Gastroesophageal sphincter (tissue), 4 donors: Measurements from ENCODE around the gene MRPL14. TPM values are rescaled to one million over a fixed set of nuclear protein-coding genes. Genes with fewer than 3 reads are reported as not detected.
A peak's percentile ranks its signal among the peaks of the same experiment; 100 is the strongest.

Experiments
- ATAC-seq: fragments of 150-250 bp; one replicate; pipeline ENCODE4 v1.9.1; 2016; ENCODE audit warnings: mild to moderate bottlenecking, moderate library complexity
- H3K27ac ChIP-seq, 4 donors: fragments of 200-600 bp; sonication (generic) in 3 of 4; 1 replicate in 3 of 4; 2 replicates in 1 of 4; pipeline ENCODE4 v1.5.1; 2016 to 2019
- H3K27me3 ChIP-seq: fragments of 200-600 bp; sonication (generic); one replicate; pipeline ENCODE4 v1.5.1; 2019
- H3K36me3 ChIP-seq, 2 donors: fragments of 200-600 bp; sonication (generic); one replicate each; pipeline ENCODE4 v1.5.1; 2019; ENCODE audit warnings: control low read depth in 1 of 2
- H3K4me1 ChIP-seq, 3 donors: fragments of 200-600 bp; sonication (generic); 1 replicate in 2 of 3; 2 replicates in 1 of 3; pipeline ENCODE4 v1.5.1; 2016 to 2019; ENCODE audit warnings: control low read depth in 2 of 3
- H3K4me3 ChIP-seq, 2 donors: fragments of 200-600 bp; sonication (generic); one replicate each; pipeline ENCODE4 v1.5.1; 2019; ENCODE audit warnings: mild to moderate bottlenecking in 1 of 2, moderate library complexity in 1 of 2
- H3K9me3 ChIP-seq, 3 donors: fragments of 200-600 bp; sonication (generic); one replicate each; pipeline ENCODE4 v1.5.1; 2017 to 2019; ENCODE audit warnings: control low read depth in 2 of 3
- EP300 ChIP-seq: sonication (generic); formaldehyde crosslinking; IDR thresholded peaks from one replicate; pipeline ENCODE4 v1.6.1; 2017; ENCODE audit warnings: antibody characterized with exemption, mild to moderate bottlenecking
- POLR2A ChIP-seq, 2 donors: fragments of 450-650 bp; IDR thresholded peaks; one replicate each; pipeline ENCODE4 v1.6.1; 2017; ENCODE audit warnings: antibody characterized with exemption in 2 of 2, mild to moderate bottlenecking in 2 of 2, moderate library complexity in 1 of 2
- POLR2AphosphoS5 ChIP-seq: sonication (generic); formaldehyde crosslinking; IDR thresholded peaks from one replicate; pipeline ENCODE4 v1.6.1; 2017; ENCODE audit warnings: antibody characterized with exemption
- WGBS, 2 donors: methylation state at CpG; one replicate each; pipeline ENCODE4 v1.1.5; 2018; ENCODE audit warnings: low coverage in 1 of 2; 5-methylcytosine and 5-hydroxymethylcytosine counted together
- total RNA-seq, 4 donors: library from RNA; depleted of rRNA; stranded (reverse); fragments of >200 nt; gene quantifications; one replicate each; pipeline ENCODE4 v1.1.0, GENCODE V29; 2016
- TF ChIP-seq, protein P1 (sequence below), 4 experiments: fragments of 200-600 bp in 2 of 4; fragments of 450-650 bp in 2 of 4; sonication (generic) in 1 of 4; IDR thresholded peaks; one replicate each; pipeline ENCODE4 v1.5.1; 2017 to 2019; ENCODE audit warnings: antibody characterized with exemption in 4 of 4, mild to moderate bottlenecking in 2 of 4, moderate library complexity in 2 of 4

The MRPL14 gene
- total RNA-seq, 4 donors from 2014 or later: 31.6 to 40.5 (median 35.8) TPM

DNA sequence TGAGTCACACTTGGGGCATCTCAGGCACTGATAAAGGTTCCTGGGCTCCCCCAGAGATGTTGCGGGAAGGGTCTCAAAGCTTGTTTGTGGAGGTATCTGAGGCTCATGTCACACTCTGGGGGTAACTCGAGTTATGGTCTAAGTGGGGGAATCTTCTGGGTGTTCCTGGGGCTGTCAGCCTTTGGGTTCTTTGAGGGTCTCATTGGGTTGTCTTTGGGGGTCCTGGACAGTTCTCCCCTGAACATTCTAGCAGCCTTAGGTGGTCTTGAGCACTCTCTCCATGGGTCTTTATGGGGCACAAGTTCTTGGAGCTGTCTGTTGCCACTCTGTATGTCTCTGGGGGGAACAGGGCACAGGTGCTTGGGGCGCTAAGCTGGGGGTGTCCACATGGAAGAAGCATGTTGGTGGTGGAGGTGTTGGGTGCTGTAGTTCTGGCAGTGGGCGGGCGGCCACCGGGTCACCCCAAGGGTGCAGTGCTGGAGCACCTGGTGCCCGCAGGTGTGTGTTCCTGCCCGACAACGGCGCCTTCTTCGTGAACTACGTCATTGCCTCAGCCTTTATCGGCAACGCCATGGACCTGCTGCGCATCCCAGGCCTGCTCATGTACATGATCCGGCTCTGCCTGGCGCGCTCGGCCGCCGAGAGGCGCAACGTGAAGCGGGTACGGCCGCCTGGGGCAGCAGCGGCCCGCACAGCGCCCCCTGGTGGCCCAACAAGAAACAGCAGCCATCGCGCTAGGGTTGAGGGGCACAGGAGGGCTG is 24.3 kb upstream of the MRPL14 start:
- Histone ChIP-seq H3K4me1 (peaks cover 0 to 8% (median 5%) of the 10 kb centered on the region in 3 donors), H3K4me3 (no peak overlapping the region), H3K36me3 (peaks cover 0 to 68% of the 10 kb centered on the region in 2 donors), H3K9me3 (no peaks in the 10 kb centered on the region), H3K27me3 (no peaks in the 10 kb centered on the region), H3K27ac (no peak overlapping the region)
- ATAC-seq: peak; percentile 85
- 40% methylated on average over 2 of the region's 31 CpGs; no CpG with 5 or more reads in 1 of the 2 donors for WGBS, 2 donors
- TF ChIP-seq POLR2AphosphoS5: no peak
- TF ChIP-seq, protein P1, sequence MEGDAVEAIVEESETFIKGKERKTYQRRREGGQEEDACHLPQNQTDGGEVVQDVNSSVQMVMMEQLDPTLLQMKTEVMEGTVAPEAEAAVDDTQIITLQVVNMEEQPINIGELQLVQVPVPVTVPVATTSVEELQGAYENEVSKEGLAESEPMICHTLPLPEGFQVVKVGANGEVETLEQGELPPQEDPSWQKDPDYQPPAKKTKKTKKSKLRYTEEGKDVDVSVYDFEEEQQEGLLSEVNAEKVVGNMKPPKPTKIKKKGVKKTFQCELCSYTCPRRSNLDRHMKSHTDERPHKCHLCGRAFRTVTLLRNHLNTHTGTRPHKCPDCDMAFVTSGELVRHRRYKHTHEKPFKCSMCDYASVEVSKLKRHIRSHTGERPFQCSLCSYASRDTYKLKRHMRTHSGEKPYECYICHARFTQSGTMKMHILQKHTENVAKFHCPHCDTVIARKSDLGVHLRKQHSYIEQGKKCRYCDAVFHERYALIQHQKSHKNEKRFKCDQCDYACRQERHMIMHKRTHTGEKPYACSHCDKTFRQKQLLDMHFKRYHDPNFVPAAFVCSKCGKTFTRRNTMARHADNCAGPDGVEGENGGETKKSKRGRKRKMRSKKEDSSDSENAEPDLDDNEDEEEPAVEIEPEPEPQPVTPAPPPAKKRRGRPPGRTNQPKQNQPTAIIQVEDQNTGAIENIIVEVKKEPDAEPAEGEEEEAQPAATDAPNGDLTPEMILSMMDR (IDR thresholded peaks at IDR 0.05): peak in 3 of 4 experiments; percentile 99

DNA sequence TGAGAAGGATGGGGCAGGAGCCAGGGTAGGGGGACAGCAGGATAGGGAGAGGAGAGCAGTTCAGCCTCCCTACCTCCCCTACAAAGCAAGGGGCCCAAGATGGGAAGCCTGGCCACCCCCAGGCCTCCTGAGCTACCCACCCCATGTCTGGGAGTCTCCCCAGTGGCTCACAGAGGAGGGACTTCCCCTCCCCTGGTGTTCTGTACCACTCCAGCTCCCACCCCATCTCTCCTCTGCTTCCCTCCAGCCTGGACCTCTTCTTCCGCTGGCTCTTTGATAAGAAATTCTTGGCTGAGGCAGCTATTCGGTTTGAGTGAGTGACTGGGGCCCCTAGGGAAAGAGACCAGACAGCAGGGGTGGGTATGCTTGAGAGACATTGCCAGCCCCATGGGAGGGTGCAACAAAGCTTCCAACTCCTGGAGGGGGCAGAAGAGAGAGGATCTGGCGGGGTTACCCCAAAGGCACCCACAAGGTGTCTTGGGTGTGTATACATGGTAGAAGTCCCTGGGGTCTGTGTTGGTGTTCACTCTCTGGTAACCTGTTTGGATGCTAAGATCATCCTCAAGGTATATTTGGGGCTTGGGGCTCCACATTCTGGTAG is 23.2 kb upstream of the MRPL14 start:
- H3K9me3 ChIP-seq: no peaks in the 10 kb centered on the region
- ATAC-seq: no peak
- H3K36me3 ChIP-seq: peaks cover 0 to 79% of the 10 kb centered on the region in 2 donors
- TF ChIP-seq EP300 (no peak), POLR2A (IDR thresholded peaks at IDR 0.05) (no peak), POLR2AphosphoS5 (no peak)
- TF ChIP-seq, protein P1 (IDR thresholded peaks at IDR 0.05): no peak
- H3K4me1 ChIP-seq: peaks cover 0 to 8% (median 5%) of the 10 kb centered on the region in 3 donors
- 80 to 100% methylated on average over 1 of the region's 3 CpGs for WGBS, 2 donors
- H3K27ac ChIP-seq: no peak overlapping the region
- H3K27me3 ChIP-seq: no peaks in the 10 kb centered on the region
- H3K4me3 ChIP-seq: no peak overlapping the region

DNA sequence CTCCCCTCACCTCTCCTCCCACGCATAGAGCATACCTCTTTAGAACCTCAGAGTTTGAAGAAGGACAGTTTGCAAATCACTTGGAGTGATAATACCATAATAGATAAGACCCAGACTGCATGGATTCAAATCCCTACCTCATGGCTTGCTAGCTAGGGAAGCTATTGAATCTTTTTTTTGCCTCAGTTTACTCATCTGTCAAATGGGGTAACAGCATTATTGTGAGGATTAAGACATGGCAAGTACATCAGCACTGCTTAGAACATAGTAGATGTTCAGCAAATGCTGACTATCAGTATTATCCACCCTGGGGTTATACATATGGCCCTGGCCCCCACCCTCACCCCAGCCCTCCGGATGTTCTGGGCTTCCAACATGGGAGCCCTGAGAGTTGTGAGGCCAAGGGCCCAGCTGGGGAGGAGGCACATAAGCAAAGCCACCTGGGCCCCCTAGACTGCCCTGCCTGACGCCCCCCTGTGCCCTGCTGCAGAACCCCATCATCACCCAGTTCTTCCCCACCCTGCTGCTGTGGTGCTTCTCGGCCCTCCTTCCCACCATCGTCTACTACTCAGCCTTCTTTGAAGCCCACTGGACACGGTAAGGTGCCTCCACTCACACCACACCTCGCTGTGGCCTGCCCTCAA is 22.2 kb upstream of the MRPL14 start:
- Histone ChIP-seq H3K27me3 (no peaks in the 10 kb centered on the region), H3K4me1 (peaks cover 0 to 8% (median 5%) of the 10 kb centered on the region in 3 donors), H3K36me3 (peaks cover 0 to 87% of the 10 kb centered on the region in 2 donors), H3K9me3 (no peaks in the 10 kb centered on the region), H3K27ac (no peak overlapping the region), H3K4me3 (no peak overlapping the region)
- TF ChIP-seq POLR2AphosphoS5: no peak
- TF ChIP-seq, protein P1 (IDR thresholded peaks at IDR 0.05): no peak
- TF ChIP-seq POLR2A (IDR thresholded peaks at IDR 0.05): no peak
- no peak for TF ChIP-seq EP300
- WGBS, 2 donors: 77 to 100% methylated on average over 1 to 7 of the region's 7 CpGs
- ATAC-seq: no peak

DNA sequence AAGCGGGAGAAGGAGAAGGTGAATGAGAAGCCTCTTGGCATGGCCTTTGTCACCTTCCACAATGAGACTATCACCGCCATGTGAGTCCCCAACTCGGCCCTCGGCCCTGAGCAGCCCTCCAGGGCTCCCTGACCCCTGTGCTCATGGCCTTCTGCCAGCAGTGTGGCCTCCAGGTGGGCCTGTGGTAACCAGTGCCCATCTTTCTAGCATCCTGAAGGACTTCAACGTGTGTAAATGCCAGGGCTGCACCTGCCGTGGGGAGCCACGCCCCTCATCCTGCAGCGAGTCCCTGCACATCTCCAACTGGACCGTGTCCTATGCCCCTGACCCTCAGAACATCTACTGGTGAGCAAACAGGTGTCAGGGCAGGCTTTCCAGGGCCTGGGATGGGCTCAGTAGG is 21.1 kb upstream of the MRPL14 start:
- H3K27me3 ChIP-seq: no peaks in the 10 kb centered on the region
- 83 to 90% methylated on average over 1 to 2 of the region's 9 CpGs for WGBS, 2 donors
- TF ChIP-seq POLR2A (IDR thresholded peaks at IDR 0.05) (no peak), POLR2AphosphoS5 (no peak), EP300 (no peak)
- TF ChIP-seq, protein P1 (IDR thresholded peaks at IDR 0.05): no peak
- no peak overlapping the region for H3K4me3 ChIP-seq
- peaks cover 0 to 86% of the 10 kb centered on the region in 2 donors for H3K36me3 ChIP-seq
- ATAC-seq: no peak
- no peaks in the 10 kb centered on the region for H3K9me3 ChIP-seq
- peaks cover 0 to 8% (median 5%) of the 10 kb centered on the region in 3 donors for H3K4me1 ChIP-seq
- H3K27ac ChIP-seq: no peak overlapping the region
